HCT116 (cell line): Measurements from ENCODE around the gene PBX1. TPM values are rescaled to one million over a fixed set of nuclear protein-coding genes. Genes with fewer than 3 reads are reported as not detected.

Source experiments
- ATAC-seq: fragments of 200-7000 bp; cut with Tn5 transposase; 2 replicates; pipeline ENCODE4 v1.9.1; 2020; ENCODE audit warnings: mild to moderate bottlenecking, moderate library complexity
- BruUV-seq: library from RNA; stranded (reverse); fragments of 400-500 nt; replicated peaks from 2 replicates; lab custom pipeline; 2021; lab: Mats Ljungman, UMichigan
- CTCF ChIA-PET: fragments of 300-600 bp; sonication (Branson Sonifier 250); formaldehyde crosslinking; loops from one replicate; lab custom pipeline; 2021; ENCODE audit warnings: antibody characterized with exemption; lab: Charles Lee
- POLR2A ChIA-PET: fragments of 300-600, 350-600 bp; sonication (Branson Sonifier 250); formaldehyde crosslinking; loops from one replicate; lab custom pipeline; 2021; ENCODE audit warnings: antibody characterized with exemption; lab: Charles Lee
- RAD21 ChIA-PET, 2 experiments: fragments of 300-600 bp; sonication (Branson Sonifier 250); formaldehyde crosslinking; loops; one replicate each; lab custom pipeline; 2023; ENCODE audit warnings: low total read pairs in 2 of 2; ENCODE audit not compliant: uncharacterized antibody in 2 of 2, unreplicated experiment in 2 of 2, low non-redundant PET in 1 of 2; lab: Charles Lee
- DNase-seq: peaks from one replicate; pipeline ENCODE4 v3.0.0-alpha.2; 2010; ENCODE audit warnings: low read depth, low spot score
- H2AFZ ChIP-seq: fragments of 200-600 bp; shearing (Covaris generic), sonication (generic); 2 replicates; pipeline ENCODE4 v1.6.1; 2017; ENCODE audit warnings: low read depth, mixed run types, mixed read lengths, antibody characterized with exemption, low read length; ENCODE audit not compliant: poor library complexity, severe bottlenecking
- H3K27ac ChIP-seq: 2 replicates; pipeline ENCODE4 v1.5.1; 2012; ENCODE audit warnings: low read depth, low read length
- H3K27me3 ChIP-seq: fragments of 200-600 bp; sonication (generic); 2 replicates; pipeline ENCODE4 v1.6.1; 2016; ENCODE audit warnings: mixed run types, low read length, mixed read lengths; ENCODE audit not compliant: insufficient read depth
- H3K36me3 ChIP-seq, 2 experiments: fragments of 200-500 bp in 1 of 2; fragments of 200-600 bp in 1 of 2; sonication (Bioruptor generic) in 1 of 2; sonication (generic) in 1 of 2; 2 replicates each; pipeline versions ENCODE4 v1.5.1 to v1.6.1; 2014 to 2016; ENCODE audit warnings: low read length in 2 of 2, inconsistent platforms in 1 of 2, mixed read lengths in 1 of 2, mixed run types in 1 of 2; ENCODE audit not compliant: insufficient read depth in 2 of 2, control insufficient read depth in 1 of 2
- H3K4me1 ChIP-seq, 2 experiments: fragments of 200-600 bp in 1 of 2; sonication (generic) in 1 of 2; 2 replicates each; pipeline versions ENCODE4 v1.5.1 to v1.6.1; 2012 to 2017; ENCODE audit warnings: low read length in 2 of 2, inconsistent platforms in 1 of 2, mild to moderate bottlenecking in 1 of 2, mixed read lengths in 1 of 2, mixed run types in 1 of 2, moderate library complexity in 1 of 2; ENCODE audit not compliant: insufficient read depth in 2 of 2, control insufficient read depth in 1 of 2
- H3K4me2 ChIP-seq: fragments of 200-600 bp; sonication (generic); 2 replicates; pipeline ENCODE4 v1.6.1; 2017; ENCODE audit warnings: mixed run types, low read length, mixed read lengths
- H3K4me3 ChIP-seq, 2 experiments: fragments of 200-600 bp in 1 of 2; sonication (generic) in 1 of 2; replicated peaks in 1 of 2; 2 replicates each; pipeline ENCODE4 v1.5.1; 2011 to 2016; ENCODE audit warnings: low read length in 2 of 2, control low read depth in 1 of 2, low read depth in 1 of 2, mild to moderate bottlenecking in 1 of 2, mixed read lengths in 1 of 2, mixed run types in 1 of 2
- H3K79me2 ChIP-seq: fragments of 200-600 bp; sonication (generic); 2 replicates; pipeline ENCODE4 v1.6.1; 2017; ENCODE audit warnings: mild to moderate bottlenecking, mixed run types, low read length, moderate library complexity, mixed read lengths; ENCODE audit not compliant: insufficient read depth
- H3K9ac ChIP-seq: fragments of 200-600 bp; sonication (generic); 2 replicates; pipeline ENCODE4 v1.6.1; 2016; ENCODE audit warnings: low read length, mixed read lengths
- H3K9me2 ChIP-seq: fragments of 200-600 bp; sonication (generic), shearing (Covaris generic); 2 replicates; pipeline ENCODE4 v1.6.1; 2017; ENCODE audit warnings: mixed run types, mild to moderate bottlenecking, moderate library complexity; ENCODE audit not compliant: insufficient read depth
- H3K9me3 ChIP-seq, 2 experiments: fragments of 200-500 bp in 1 of 2; fragments of 200-600 bp in 1 of 2; sonication (Bioruptor generic) in 1 of 2; sonication (generic) in 1 of 2; 2 replicates each; pipeline ENCODE4 v1.6.1; 2014 to 2017; ENCODE audit warnings: low read length in 2 of 2, mixed read lengths in 2 of 2, inconsistent platforms in 1 of 2, low read depth in 1 of 2, mild to moderate bottlenecking in 1 of 2, mixed run types in 1 of 2, moderate library complexity in 1 of 2; ENCODE audit not compliant: control insufficient read depth in 1 of 2, insufficient read depth in 1 of 2
- H4K20me1 ChIP-seq: fragments of 200-600 bp; sonication (generic), shearing (Covaris generic); 2 replicates; pipeline ENCODE4 v1.6.1; 2017; ENCODE audit warnings: mixed run types, mild to moderate bottlenecking, moderate library complexity; ENCODE audit not compliant: insufficient read depth
- POLR2AphosphoS5 ChIP-seq: IDR thresholded peaks from 2 replicates; pipeline ENCODE4 v1.6.1; 2011; ENCODE audit warnings: mild to moderate bottlenecking, low read depth, low read length, moderate library complexity
- RAD21 ChIP-seq: IDR thresholded peaks from 2 replicates; pipeline ENCODE4 v1.6.1; 2012; ENCODE audit warnings: low read depth, mild to moderate bottlenecking
- SIN3A ChIP-seq: IDR thresholded peaks from 2 replicates; pipeline ENCODE4 v1.6.1; 2012; ENCODE audit warnings: low read depth
- TCF7L2 ChIP-seq: IDR thresholded peaks from 2 replicates; pipeline ENCODE4 v1.7.0; 2011; ENCODE audit warnings: borderline replicate concordance, inconsistent platforms; ENCODE audit not compliant: insufficient read depth, insufficient read length; ENCODE audit errors: extremely low read depth
- ZNF274 ChIP-seq: fragments of 200-500 bp; sonication (Bioruptor generic); IDR thresholded peaks from 2 replicates; pipeline ENCODE4 v1.6.1; 2014; ENCODE audit warnings: mild to moderate bottlenecking, low read depth, low read length, inconsistent platforms
- intact Hi-C: fragments of 100-400 bp; cut with micrococcal nuclease; formaldehyde crosslinking; loops from 2 replicates; pipeline ENCODE4 v1.10.0; 2022
- total RNA-seq: library from RNA; stranded (reverse); gene quantifications from one replicate; pipeline ENCODE4 v1.2.1, GENCODE V29; 2021; ENCODE audit not compliant: unreplicated experiment
- TF ChIP-seq, protein P1 (sequence below): IDR thresholded peaks from 2 replicates; pipeline ENCODE4 v1.6.1; 2011; ENCODE audit warnings: mild to moderate bottlenecking, low read length, moderate library complexity; ENCODE audit not compliant: insufficient replicate concordance; ENCODE audit errors: extremely low read depth

The PBX1 gene
- total RNA-seq, 1 experiment from 2014 or later = 29.6 TPM

- H3K9me3 ChIP-seq = no peaks in the 10 kb centered on the region
- H2AFZ ChIP-seq = no peak overlapping the region
- intact Hi-C loops = no loop called here
- ChIA-PET POLR2A (no interaction called here), CTCF (no interaction called here)
- H3K27ac ChIP-seq = no peak overlapping the region
- ATAC-seq = no peak
- H3K4me1 ChIP-seq = peaks cover 0 to 2% of the 10 kb centered on the region in 2 experiments; a peak in 1 of 4 replicates
- H3K79me2 ChIP-seq = no peaks in the 10 kb centered on the region
- H3K36me3 ChIP-seq = no peaks in the 10 kb centered on the region
- H3K4me2 ChIP-seq = no peak overlapping the region
- no peak overlapping the region for H3K4me3 ChIP-seq
- H3K9ac ChIP-seq = no peak overlapping the region
- no peaks in the 10 kb centered on the region for H4K20me1 ChIP-seq
- TF ChIP-seq ZNF274 = no peak
- TF ChIP-seq, protein P1, sequence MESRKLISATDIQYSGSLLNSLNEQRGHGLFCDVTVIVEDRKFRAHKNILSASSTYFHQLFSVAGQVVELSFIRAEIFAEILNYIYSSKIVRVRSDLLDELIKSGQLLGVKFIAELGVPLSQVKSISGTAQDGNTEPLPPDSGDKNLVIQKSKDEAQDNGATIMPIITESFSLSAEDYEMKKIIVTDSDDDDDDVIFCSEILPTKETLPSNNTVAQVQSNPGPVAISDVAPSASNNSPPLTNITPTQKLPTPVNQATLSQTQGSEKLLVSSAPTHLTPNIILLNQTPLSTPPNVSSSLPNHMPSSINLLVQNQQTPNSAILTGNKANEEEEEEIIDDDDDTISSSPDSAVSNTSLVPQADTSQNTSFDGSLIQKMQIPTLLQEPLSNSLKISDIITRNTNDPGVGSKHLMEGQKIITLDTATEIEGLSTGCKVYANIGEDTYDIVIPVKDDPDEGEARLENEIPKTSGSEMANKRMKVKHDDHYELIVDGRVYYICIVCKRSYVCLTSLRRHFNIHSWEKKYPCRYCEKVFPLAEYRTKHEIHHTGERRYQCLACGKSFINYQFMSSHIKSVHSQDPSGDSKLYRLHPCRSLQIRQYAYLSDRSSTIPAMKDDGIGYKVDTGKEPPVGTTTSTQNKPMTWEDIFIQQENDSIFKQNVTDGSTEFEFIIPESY = no peak
- TF ChIP-seq, all 23 proteins: peak for 0
- H3K27me3 ChIP-seq = no peaks in the 10 kb centered on the region; the same call in 1 of the 2 replicates
- DNase-seq = no peak
- H3K9me2 ChIP-seq = no peaks in the 10 kb centered on the region
- BruUV-seq = no TSS peak
- RAD21 ChIA-PET = no interaction called here
Observed at GRCh38 chr1:164583196-164583595, 24.2 kb downstream of the PBX1 start.

- ChIA-PET CTCF (no interaction called here), RAD21 (no interaction called here), POLR2A (interaction anchor here (1.2 kb wide), 1 partner anchor 18 kb away, joined by 3 read pairs; no protein-coding TSS in a partner anchor)
- Histone ChIP-seq H3K9me3 (no peaks in the 10 kb centered on the region), H3K9me2 (no peaks in the 10 kb centered on the region), H3K4me1 (peaks cover 0 to 6% of the 10 kb centered on the region in 2 experiments; a peak in 1 of 4 replicates), H2AFZ (no peak overlapping the region), H4K20me1 (no peaks in the 10 kb centered on the region), H3K79me2 (no peaks in the 10 kb centered on the region), H3K9ac (no peak overlapping the region), H3K36me3 (no peaks in the 10 kb centered on the region), H3K4me2 (no peak overlapping the region), H3K27ac (no peak overlapping the region), H3K27me3 (no peaks in the 10 kb centered on the region; the same call in 1 of the 2 replicates), H3K4me3 (no peak overlapping the region)
- TF ChIP-seq ZNF274 (no peak), RAD21 (no peak), SIN3A (no peak), POLR2AphosphoS5 (no peak), TCF7L2 (no peak)
- no peak for ATAC-seq
- DNase-seq = no peak
- intact Hi-C loops = no loop called here
- no TSS peak for BruUV-seq
Observed at GRCh38 chr1:164583835-164584539, 25.0 kb downstream of the PBX1 start.
